HepG2 (cell line): ENCODE data around the gene CNNM1. TPM values are rescaled to one million over a fixed set of nuclear protein-coding genes. Genes with fewer than 3 reads are reported as not detected.

ENCODE experiments used
- ARNTL ChIP-seq: sonication (generic); formaldehyde crosslinking; IDR thresholded peaks from 2 replicates; pipeline ENCODE4 v1.4.0; 2020; ENCODE audit warnings: mild to moderate bottlenecking, missing genetic modification reagents
- CHD4 ChIP-seq: fragments of 200-600 bp; sonication (generic); IDR thresholded peaks from 2 replicates; pipeline ENCODE4 v1.7.0; 2017; ENCODE audit warnings: mild to moderate bottlenecking, low read length, borderline replicate concordance
- EED ChIP-seq: sonication (generic); formaldehyde crosslinking; IDR thresholded peaks from 2 replicates; pipeline ENCODE4 v1.5.0; 2020; ENCODE audit warnings: mild to moderate bottlenecking, missing genetic modification reagents
- ETV5 ChIP-seq: IDR thresholded peaks from 2 replicates; pipeline ENCODE4 v1.6.1; 2018; ENCODE audit warnings: missing biosample characterization, missing genetic modification reagents, inconsistent platforms, borderline replicate concordance
- HNF4A ChIP-seq: sonication (generic); formaldehyde crosslinking; IDR thresholded peaks from 2 replicates; pipeline ENCODE4 v1.4.0; 2020; ENCODE audit warnings: missing genetic modification reagents
- HNF4G ChIP-seq, 2 experiments: sonication (generic) in 1 of 2; formaldehyde crosslinking in 1 of 2; IDR thresholded peaks; 2 replicates each; pipeline versions ENCODE4 v1.4.0 to v1.6.1; 2011 to 2020; ENCODE audit warnings: borderline replicate concordance in 2 of 2, low read depth in 2 of 2, mild to moderate bottlenecking in 2 of 2, low read length in 1 of 2, missing genetic modification reagents in 1 of 2, moderate library complexity in 1 of 2
- HNRNPH1 ChIP-seq: fragments of 200-400 bp; formaldehyde crosslinking; optimal IDR thresholded peaks from 2 replicates; pipeline ENCODE3; 2017; ENCODE audit warnings: mild to moderate bottlenecking, low read depth, low read length
- IRF1 ChIP-seq: sonication (generic); formaldehyde crosslinking; IDR thresholded peaks from 2 replicates; pipeline ENCODE4 v1.4.0; 2020; ENCODE audit warnings: low read depth, mild to moderate bottlenecking, missing genetic modification reagents
- MBD4 ChIP-seq: IDR thresholded peaks from 2 replicates; pipeline ENCODE4 v1.6.1; 2012; ENCODE audit warnings: low read length, inconsistent platforms, borderline replicate concordance
- MED1 ChIP-seq: sonication (generic); formaldehyde crosslinking; IDR thresholded peaks from 2 replicates; pipeline ENCODE4 v1.4.0; 2020; ENCODE audit warnings: missing genetic modification reagents
- MXI1 ChIP-seq: IDR thresholded peaks from 3 replicates; pipeline ENCODE4 v1.6.1; 2012; ENCODE audit warnings: low read depth, low read length, inconsistent platforms, borderline replicate concordance
- NR2F6 ChIP-seq, 2 experiments: IDR thresholded peaks; 2 replicates each; pipeline ENCODE4 v1.6.1; 2016; ENCODE audit warnings: antibody characterized with exemption in 1 of 2, mild to moderate bottlenecking in 1 of 2
- PHF21A ChIP-seq: sonication (generic); formaldehyde crosslinking; IDR thresholded peaks from 2 replicates; pipeline ENCODE4 v1.5.0; 2020; ENCODE audit warnings: mild to moderate bottlenecking, missing genetic modification reagents
- POGZ ChIP-seq: sonication (generic); formaldehyde crosslinking; IDR thresholded peaks from 2 replicates; pipeline ENCODE4 v1.4.0; 2020; ENCODE audit warnings: mild to moderate bottlenecking, missing genetic modification reagents
- RARA ChIP-seq: IDR thresholded peaks from 2 replicates; pipeline ENCODE4 v1.6.1; 2016; ENCODE audit warnings: missing genetic modification reagents, missing compliant biosample characterization
- SMC3 ChIP-seq: IDR thresholded peaks from 2 replicates; pipeline ENCODE4 v1.6.1; 2011; ENCODE audit warnings: low read length, improper control_type of control experiment
- TEAD3 ChIP-seq: optimal IDR thresholded peaks from 2 replicates; pipeline ENCODE3; 2016; ENCODE audit warnings: borderline replicate concordance
- TFAP4 ChIP-seq: sonication (generic); IDR thresholded peaks from 2 replicates; pipeline ENCODE4 v1.6.1; 2016; ENCODE audit warnings: low read depth, borderline replicate concordance
- ZBTB20 ChIP-seq: sonication (generic); formaldehyde crosslinking; IDR thresholded peaks from 2 replicates; pipeline ENCODE4 v1.8.1; 2023; ENCODE audit warnings: missing genetic modification reagents, low read depth, mild to moderate bottlenecking, borderline replicate concordance
- ZBTB39 ChIP-seq: sonication (generic); formaldehyde crosslinking; IDR thresholded peaks from 2 replicates; pipeline ENCODE4 v1.5.0; 2020; ENCODE audit warnings: missing genetic modification reagents
- ZNF281 ChIP-seq: sonication (generic); formaldehyde crosslinking; IDR thresholded peaks from 2 replicates; pipeline ENCODE4 v1.4.0; 2020; ENCODE audit warnings: missing genetic modification reagents, borderline replicate concordance
- ZNF503 ChIP-seq: sonication (generic); formaldehyde crosslinking; IDR thresholded peaks from 2 replicates; pipeline ENCODE4 v1.4.0; 2020; ENCODE audit warnings: missing genetic modification reagents
- polyA plus RNA-seq, 8 experiments: library from polyadenylated mRNA; depleted of rRNA in 3 of 8; stranded (reverse) in 7 of 8; unstranded in 1 of 8; fragments of >200 nt; fragmentation: Illumina TruSeq in 4 of 8; extraction: Trizol in 4 of 8; gene quantifications; 2 replicates each; pipeline versions ENCODE4 v1.2.1 to v1.2.3, GENCODE V29; 2011 to 2016; ENCODE audit warnings: low read depth in 4 of 8, missing spikeins in 1 of 8, mixed read lengths in 1 of 8; ENCODE audit not compliant: insufficient read depth in 1 of 8
- total RNA-seq, 5 experiments: library from RNA; depleted of rRNA; stranded (reverse); fragments of >200 nt; fragmentation: Illumina TruSeq; extraction: Trizol; gene quantifications; 2 replicates each; pipeline ENCODE4 v1.2.3, GENCODE V29; 2016; ENCODE audit warnings: low read depth in 1 of 5

CNNM1 gene
- total and polyA plus RNA-seq, 2 of the 13 experiments (the other 11 are each of a cell fraction or from before 2014, with no cell fraction given) = 4.3 to 9.6 TPM

GRCh38 chr10:99412099-99412498 lies 82.9 kb downstream of the CNNM1 start (continued):
- peak; percentile 79; the same call in 1 of the 2 replicates for TF ChIP-seq ZNF281 (CRISPR knock-in tag)
- TF ChIP-seq SMC3 = peak; percentile 39
- no peak for TF ChIP-seq ZBTB39 (CRISPR knock-in tag)
- TF ChIP-seq PHF21A (CRISPR knock-in tag) = peak; percentile 30
- TF ChIP-seq MXI1 = no peak
- TF ChIP-seq EED (CRISPR knock-in tag) = no peak
- no peak for TF ChIP-seq ZNF503 (CRISPR knock-in tag)
- TF ChIP-seq TEAD3 (CRISPR knock-in tag) = peak; percentile 80
- no peak for TF ChIP-seq HNRNPH1
- TF ChIP-seq MBD4 = no peak
- TF ChIP-seq CHD4 = no peak; the same call in 1 of the 2 replicates
- TF ChIP-seq HNF4G (IDR thresholded peaks at IDR 0.05; ENCODE audit: borderline replicate concordance, low read depth, low read length) = peak; percentile 67
- peak; percentile 71; the same call in 1 of the 2 replicates for TF ChIP-seq HNF4G (CRISPR knock-in tag; IDR thresholded peaks at IDR 0.05; ENCODE audit: borderline replicate concordance, low read depth)
- peak; percentile 27; the same call in 1 of the 2 replicates for TF ChIP-seq RARA (CRISPR knock-in tag)
- 0 out of 2 replicates have a peak, but pooled peaks have one; percentile 38 for TF ChIP-seq POGZ (CRISPR knock-in tag)
- TF ChIP-seq HNF4A = peak; percentile 67
- TF ChIP-seq MED1 (CRISPR knock-in tag) = peak; percentile 80
- TF ChIP-seq IRF1 (CRISPR knock-in tag) = no peak
- TF ChIP-seq ETV5 (CRISPR knock-in tag) = no peak; the same call in 1 of the 2 replicates
- 0 out of 2 replicates have a peak, but pooled peaks have one; percentile 62 for TF ChIP-seq ARNTL
- no peak for TF ChIP-seq ZBTB20 (CRISPR knock-in tag)
- TF ChIP-seq NR2F6 (IDR thresholded peaks at IDR 0.05) = peak; percentile 33; the same call in 1 of the 2 replicates
- 0 out of 2 replicates have a peak, but pooled peaks have one; percentile 9 for TF ChIP-seq NR2F6 (CRISPR knock-in tag; IDR thresholded peaks at IDR 0.05)
- TF ChIP-seq TFAP4 = peak; percentile 52; the same call in 1 of the 2 replicates
